ENCODE data around the gene GOLGA5.
"Not testable (repeated sequence)": the region's sequence is repeated elsewhere in the genome, so short reads cannot be mapped to it uniquely, and the experiment has no call there.

GOLGA5 gene

DNA sequence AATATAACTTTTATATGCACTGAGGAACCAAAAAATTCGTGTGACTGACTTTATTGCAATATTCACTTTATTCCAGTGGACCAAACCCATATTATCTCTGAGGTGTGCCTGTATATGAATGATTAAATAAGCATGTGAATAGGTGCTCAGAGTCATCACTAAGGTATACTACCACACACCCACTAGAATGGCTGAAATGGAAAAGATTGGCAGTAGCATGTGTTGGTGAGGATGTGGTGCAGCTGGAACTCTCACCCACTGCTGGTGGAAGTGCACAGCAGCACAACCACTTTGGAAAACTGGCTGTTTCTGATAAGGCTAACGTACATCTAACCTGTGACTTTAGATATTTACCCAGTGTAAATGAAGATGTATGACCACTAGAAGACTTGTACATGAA, 36.8 kb downstream of the GOLGA5 start:
- no peak for DNase-seq

DNA sequence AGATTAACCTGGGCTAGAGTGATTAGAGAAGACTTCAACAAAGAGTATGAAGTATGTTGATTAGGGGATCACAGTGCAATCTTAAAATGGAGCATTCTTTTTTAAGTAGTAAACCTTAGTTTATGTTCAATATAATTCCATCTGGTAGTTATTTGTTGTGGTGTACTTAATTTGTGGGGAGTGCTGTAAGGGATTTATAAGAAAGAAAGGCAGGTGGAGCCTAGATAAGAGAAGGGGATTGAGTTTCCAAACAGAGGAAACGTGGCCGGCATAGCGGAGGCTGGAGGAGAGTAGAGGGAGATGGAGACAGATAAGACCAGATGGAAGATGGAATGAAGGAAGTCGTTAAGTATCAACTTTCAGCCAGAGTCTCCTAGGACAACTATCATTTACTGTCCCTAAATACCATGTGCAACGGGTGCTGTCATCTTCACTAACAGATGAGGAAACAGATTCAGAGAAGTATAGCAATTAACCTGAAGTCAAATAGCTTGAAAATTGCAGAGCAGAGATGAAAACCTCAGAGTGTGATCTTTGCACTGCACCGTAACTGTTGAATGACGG, 38.1 kb downstream of the GOLGA5 start:
- DNase-seq = no peak

DNA sequence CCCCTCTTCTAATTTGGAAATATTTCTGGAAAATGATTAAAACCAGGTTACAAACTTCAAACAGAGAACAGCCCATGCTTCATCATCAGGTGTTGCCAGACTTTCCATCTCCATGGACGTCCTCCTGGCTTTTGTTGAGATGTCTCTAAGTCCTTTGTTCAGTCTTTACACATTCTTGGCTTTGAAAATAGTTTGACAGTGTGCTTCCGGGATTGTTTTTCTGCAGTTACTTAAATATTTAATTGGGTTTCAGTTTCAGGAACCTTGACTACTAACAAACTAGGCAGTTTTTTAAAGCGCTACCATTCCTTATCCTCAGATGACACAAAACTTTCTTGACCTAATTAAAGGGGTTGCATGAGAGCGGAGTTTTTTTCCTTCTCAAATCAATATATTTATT, 47.8 kb downstream of the GOLGA5 start:
- DNase-seq = no peak

DNA sequence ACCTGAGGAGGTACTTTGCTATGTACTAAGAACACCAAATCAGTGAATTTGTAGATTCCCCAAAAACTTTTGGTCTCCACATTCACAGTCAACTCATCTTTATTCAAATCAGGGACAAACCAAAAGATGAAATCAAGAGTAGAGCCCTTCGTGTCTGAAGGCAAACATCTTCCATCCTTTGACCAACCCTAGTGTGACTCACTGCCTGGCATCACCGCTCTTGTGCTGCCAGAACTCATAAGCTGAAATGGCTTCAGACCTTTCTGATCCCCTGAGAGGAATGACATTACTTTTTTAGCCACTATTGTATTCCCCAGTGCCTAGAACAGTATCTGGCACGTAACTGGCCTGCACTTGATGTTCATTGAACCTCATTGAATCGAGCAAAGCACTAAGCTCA, 50.1 kb downstream of the GOLGA5 start:
- DNase-seq = peak; percentile 37 to 40

DNA sequence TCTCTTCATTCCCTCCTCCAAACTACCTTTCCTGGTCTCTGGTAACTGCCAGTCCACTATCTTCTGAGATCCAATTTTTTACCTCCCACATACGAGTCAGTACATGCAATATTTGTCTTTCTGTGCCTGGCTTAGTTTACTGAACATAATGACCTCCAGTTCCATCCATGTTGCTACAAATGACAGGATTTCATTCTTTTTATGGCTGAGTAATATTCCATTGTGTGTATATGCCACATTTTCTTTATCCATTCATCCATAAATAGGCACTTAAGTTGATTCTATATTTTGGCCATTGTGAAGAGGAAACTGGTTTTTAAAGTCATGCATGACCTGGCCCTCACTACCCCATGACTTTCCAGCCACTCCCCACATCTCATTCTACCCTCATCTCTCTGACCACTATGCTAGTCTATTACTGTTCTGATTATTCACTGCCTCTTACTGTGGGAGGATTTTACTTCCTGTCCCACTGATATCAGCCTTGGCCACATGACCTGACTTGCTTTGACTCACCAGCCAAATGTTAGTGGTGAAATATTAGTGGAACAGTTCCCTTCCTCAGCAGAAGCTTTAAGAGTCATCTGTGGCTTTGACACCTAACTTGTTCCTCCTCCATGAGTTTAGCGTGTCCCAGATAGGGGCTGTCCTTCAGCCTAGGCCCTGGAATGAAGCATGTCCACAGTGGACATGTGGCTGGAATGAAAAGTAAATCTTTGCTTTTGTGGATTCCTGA, 52.2 kb downstream of the GOLGA5 start:
- peak; percentile 31 to 44 for DNase-seq

DNA sequence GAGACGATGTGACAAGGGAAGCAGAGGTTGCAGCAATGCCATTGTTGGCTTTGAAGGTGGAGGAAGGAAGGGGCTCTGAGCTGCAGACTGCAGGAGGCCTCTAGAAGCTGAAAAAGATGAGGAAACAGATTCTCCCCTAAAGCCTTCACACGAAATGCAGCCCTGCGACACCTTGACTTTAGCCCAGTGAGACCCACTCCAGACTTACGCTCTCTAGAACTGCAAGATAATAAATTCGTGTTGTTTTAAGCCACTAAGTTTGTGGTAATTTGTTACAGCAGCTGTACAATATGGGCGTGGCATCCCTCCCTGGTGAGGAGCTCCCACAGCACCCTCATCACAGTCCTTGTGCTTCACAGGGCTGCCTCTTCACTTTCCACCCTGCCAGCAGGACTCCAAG, 53.2 kb downstream of the GOLGA5 start:
- peak in 1 of 2 experiments; percentile 24 for DNase-seq

DNA sequence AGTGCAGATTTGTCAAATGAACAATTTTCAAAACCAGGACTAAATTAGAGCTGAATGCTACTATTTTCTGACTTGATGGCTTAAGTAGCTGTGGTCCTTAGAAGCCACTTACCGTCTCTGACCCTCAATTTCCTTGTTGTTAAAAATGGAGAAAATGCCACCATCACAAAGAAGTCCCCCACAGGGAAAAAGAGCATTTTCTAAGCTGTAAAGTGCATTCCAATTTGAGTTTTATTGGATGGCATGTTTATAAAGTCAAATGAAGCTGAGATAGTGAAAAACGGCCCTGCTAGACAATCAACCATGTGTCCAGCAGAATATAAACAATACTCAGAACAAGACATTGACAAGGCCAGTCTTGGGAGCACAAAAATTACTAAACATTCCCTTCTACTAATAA, 53.6 kb downstream of the GOLGA5 start:
- no peak for DNase-seq

DNA sequence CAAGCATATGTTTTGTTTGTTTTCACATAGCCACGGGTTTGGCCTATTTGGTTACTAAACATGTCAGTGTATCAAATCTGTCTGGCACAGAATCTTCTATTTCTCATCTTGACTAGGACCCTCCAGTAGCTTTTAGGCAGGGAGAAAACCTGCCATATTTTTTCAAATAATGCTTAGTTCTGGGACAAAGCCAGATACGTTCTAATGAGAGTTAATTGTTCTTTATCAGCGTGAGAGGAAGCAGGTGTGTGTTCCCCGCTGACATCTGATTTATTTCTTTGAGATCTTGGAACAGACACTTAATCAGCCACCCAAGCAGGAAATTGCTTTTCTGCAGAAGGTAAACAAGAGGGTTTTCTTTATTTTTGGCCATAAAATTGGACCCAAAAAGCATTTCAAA, 54.8 kb downstream of the GOLGA5 start:
- no peak for DNase-seq

DNA sequence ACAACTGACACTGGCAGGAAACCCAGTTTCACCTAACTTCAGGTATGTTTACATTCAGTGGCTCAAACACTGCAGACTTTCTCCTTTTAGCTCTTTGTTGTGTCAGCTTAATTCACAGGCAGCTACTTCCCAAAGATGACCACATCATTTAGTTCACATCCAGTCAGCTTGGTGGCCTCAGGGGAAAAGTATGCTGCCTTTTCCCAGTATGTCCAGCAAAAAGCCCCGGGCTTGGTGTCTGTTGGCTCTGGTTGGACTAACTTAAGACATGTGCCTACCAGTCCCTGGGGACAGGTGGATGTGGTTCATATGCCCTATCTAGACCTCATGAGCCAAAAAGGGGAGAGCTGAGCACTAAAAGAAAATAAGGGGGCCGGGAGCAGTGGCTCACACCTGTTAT, 56.4 kb downstream of the GOLGA5 start:
- no peak for DNase-seq

DNA sequence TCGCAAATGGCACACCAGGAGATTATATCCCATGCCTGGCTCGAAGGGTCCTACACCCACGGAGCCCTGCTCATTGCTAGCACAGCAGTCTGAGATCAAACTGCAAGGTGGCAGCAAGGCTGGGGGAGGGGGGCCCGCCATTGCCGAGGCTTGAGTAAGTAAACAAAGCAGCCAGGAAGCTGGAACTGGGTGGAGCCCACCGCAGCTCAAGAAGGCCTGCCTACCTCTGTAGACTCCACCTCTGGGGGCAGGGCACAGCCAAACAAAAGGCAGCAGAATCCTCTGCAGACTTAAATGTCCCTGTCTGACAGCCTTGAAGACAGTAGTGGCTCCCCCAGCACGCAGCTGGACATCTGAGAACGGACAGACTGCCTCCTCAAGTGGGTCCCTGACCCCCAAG, 59.0 kb downstream of the GOLGA5 start:
- DNase-seq = not testable (repeated sequence)

DNA sequence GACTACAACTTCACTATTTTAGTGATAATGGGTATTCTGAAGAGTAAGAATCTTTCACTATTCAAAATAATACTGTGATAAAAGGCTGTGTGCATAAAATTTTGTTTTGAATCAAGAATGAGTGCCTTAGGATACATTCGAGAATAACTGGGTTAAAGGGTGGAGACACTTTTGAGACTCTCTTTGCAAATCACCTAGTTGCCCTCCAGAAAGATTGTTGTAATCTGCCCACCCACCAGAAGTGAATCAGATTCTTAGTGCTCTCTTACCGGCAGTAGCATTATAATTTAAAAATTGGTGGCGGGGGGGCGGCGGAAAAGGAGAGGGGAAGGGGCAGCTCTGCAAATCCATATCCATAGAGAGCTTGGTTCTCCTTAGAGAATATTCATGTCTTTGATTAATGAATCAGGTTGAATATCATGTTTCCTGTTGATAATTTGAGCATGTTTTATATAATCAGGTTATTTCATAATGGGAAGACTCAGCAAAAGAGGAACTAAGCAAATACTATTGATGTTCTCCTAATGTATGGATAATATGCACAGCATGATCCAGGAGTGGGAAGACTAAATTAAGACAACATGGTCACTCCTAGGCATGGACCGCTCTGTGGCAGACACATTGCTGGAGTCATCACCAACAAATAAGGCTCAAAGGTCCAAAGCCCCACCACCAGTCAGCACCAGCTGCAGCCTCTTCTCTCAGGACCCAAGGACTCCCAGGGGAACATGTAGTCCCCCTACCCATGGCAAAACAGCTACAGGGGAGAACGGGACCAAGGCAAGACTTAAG, 66.1 kb downstream of the GOLGA5 start:
- DNase-seq = no peak

DNA sequence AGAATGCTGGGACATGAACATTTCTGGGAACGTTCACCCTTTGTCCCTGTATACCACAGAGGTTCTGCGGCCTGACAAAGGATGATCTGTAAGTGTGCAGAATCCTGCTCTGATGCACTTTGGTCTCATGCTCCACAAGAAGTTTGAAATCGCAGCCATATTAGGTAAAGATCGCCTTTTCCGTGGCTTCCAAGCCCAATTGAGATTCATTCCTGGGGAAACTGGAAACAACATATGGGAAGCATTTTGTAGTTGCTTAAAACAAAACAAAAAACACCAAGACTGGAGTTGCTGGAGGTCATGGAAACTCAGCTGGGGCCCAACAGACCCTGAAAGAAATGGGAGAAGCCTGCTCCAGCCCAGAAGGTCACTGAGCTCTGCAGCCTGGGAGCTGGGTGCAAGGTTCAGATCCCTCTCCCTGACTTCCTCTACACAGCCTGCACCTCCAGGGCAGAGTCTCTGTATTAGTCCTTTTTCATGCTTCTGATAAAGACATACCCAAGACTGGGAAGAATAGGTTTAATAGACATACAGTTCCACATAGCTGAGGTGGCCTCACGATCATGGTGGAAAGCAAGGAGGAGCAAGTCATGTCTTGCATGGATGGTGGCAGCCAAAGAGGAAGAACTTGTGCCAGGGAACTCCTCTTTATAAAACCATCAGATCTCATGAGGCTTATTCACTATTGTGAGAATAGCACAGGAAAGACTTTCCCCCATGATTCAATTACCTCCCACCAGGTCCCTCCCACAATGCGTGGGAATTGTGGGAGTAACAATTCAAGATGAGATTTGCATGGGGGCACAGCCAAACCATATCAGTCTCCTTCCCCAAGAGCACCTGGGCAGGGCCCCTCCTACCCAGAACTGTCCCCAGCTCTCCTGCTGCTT, 68.0 kb downstream of the GOLGA5 start:
- no peak for DNase-seq

DNA sequence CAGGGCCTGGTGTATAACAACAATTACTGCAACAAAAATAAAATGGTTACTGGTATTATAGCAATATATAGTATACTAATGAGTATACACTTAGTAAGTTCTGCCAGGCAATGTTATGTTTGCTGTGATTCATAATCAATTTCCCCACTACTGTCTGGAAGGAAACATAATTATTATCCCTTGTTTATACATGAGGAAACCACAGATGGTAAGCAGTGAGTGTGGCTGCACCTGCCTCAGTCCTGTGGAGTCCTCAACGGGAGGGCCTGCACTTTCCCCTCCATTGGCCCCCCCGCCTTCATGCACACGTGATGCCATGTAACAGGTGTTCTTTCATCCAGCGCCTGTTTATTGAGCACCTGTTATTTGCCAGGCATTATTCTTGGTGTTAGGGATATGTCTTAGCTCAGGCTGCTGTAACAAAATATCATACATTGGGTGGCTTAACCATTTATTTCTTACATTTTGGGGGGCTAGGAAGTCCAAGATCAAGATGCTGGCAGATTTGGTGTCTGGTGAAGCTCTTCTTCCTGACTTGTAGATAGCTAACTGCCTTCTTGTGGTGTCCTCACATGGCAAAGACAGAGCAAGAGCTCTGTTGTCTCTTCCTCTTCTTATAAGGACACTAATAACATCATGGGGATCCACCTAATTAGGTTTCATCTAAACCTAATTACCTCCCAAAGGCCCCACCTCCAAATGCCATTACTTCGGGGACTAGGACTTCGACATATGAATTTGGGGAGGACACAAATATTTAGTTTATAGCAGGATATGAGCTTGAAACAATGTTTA, 69.4 kb downstream of the GOLGA5 start:
- no peak for DNase-seq

DNA sequence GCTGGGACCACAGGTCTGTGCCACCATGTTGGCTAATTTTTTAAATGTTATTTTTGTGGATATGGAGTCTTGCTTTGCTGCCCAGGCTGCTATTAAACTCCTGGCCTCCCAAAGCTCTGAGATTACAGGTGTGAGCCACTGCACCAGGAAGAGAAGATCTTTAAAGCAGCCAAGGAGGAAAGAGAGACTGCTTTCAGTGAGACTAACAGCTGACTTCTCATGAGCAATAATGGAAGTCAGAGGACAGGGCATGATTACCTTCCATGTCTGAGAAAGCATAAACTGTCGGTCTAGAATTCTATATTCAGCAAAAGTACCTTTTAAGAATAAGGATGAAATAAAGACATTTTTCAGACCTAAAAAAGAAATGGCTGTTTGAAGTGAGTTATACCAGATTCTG, 71.6 kb downstream of the GOLGA5 start:
- no peak for DNase-seq

DNA sequence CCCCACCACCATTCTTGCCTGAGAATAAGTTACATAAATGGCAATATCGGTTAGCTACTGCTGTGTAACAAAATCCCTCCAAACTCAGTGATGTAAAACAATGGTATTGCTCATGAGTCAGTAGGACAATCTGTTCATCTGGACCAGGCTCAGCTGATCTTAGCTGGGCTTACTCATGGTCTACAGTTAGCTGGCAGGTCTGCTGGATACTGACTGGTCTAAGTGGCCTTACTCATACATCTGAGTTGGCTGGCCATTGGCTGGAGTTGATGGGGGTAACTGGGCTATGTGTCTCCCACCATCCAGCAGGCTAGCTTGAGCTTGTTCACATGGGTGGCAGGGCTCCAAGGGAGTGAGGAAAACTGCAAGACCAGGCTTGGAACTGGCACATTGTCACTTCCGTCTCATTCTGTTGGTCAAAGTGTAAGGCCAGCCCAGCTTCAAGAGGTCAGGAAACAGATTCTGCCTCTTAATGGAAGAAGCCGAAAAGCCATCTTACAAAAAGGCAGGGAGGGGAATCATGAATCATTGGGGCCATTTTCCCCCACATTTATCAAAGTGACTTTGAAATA, 72.2 kb downstream of the GOLGA5 start:
- DNase-seq = no peak

DNA sequence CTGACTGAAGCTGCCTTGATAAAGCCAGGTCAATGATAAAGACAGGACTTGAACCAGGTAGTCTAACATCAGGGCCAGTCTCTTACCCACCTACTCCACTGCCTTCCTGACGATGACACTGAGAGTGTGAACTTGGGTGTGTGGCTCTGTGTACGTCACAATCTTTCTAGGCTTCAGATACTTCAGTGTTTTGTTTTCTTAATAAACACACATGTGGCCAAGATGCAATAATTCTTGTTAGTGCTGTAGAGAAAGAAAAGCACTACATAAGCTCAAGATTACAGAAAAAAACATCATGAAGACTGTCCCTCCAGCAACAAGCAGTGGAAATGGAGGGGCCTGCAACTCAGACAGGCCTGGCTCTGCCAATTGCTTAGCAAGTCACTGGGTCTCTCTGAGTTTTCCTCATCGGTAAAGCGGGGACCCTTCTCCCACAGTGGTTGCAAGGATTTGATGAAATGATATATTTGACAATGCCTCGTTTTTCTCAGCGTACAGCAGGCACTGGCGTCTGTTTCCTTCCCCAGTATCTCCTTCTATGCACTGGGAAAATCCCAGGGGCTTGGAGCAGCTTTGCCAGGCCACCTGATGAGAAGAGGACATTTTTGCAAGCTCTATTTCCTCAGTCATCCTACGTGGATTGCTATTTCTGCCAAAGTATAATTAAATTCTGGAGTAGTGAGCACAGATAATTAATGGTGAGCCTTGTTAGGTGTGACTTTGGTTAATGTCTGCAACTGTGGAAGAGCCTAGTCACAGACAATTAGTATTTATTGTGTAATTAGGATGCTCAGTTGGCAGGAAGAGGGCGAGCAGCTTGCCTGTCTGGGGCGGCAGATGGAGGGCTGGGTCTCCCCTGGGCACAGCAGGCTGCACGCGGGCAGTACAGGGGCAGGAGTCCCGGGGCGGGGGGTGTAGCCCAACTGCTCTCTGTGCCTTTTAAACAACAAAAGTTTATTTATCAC, 73.1 kb downstream of the GOLGA5 start:
- DNase-seq = no peak

DNA sequence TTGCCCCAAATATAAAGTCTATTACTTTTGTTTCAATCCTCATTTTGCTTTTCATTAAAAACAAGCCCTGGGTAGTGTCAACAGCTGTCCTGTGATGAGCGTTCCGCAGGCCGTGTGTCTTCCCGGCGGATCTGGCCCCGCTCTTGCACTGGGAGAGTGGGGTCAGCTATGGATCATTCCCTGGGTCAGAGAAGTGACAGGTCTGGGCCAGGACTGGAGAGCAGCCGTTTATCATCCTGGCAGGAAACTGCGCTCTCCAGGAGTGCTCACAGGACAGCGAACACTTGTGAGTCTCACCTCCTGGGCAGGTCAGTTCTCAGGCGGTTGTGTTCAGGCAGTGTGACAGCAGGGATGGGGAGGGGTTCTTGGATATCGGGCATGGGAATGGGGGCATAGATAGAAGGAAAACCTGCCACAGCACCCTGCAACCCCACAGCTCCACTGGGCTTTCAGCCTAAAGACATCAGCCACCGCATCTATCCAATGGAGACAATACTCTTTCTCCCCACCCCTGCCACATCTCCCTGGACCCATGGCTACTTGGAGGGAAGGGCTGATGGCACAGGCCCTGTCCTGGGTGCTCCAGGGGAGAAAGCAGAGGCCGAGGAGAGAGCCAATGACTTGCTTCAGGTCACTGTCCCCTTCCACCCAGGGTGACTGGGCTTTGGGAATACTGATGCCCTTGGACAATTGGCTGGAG, 81.0 kb downstream of the GOLGA5 start:
- DNase-seq = no peak

DNA sequence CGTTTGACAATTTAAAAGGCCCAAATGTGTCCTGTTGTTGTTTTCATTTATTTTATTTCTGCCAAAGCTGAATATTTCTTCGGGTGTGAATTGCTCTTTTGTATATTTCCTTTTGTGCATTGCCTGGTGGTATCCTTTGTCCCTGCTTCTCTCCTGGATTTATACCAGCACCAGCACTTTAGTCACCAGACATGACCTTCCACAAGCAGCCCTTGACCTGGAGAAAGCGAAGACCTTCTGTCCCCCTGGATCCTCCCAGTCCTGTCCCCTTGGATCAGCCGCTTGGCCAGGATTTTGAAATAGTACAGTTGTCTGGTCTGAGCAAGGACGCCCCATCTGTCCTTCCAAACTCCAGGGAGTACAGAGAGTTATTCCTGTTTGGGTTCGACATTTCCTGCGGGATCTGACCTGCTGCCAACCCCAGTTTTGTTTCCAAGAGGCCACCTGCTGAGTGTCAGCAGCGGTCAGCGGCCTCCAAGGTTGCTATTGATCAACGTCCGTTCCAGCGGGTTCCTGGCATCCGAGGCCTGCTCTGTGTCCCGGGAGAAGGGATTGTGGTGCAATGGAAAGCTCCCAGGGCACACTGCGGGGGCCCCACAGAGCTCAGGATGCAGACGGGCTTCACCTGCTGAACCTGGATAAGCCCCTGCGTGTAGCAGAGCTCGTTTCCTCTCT, 83.8 kb downstream of the GOLGA5 start:
- DNase-seq = no peak

DNA sequence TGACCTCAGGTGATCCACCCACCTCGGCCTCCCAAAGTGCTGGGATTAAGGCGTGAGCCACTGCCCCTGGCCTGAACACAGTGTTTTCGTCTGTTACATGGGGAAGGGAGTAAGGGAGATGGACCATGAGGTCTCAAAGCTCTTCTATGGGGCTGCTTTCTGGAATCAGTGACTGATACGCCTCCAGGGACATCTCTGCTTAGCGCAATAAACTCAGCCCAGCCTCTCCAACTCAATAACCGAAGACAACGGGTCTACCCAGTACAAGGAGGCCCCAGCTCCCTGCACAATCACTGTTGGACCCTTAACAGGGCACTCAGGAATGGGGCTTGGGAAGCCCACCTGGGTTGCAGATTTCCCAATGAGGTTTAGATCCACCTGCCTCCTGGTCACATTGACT, 86.2 kb downstream of the GOLGA5 start:
- no peak for DNase-seq
